Measurements from ENCODE around the gene RBMS3.
"Not testable (repeated sequence)": the region's sequence is repeated elsewhere in the genome, so short reads cannot be mapped to it uniquely, and the experiment has no call there.

RBMS3 gene

GRCh38 chr3:29463304-29463703 is 182.4 kb downstream of the RBMS3 start:
- TF ChIP-seq Cebpa-rat (IDR thresholded peaks at IDR 0.05), result no peak
- Histone ChIP-seq H3K4me3 (no peak overlapping the region), H3K27me3 (no peaks in the 10 kb centered on the region), H3K9me3 (no peaks in the 10 kb centered on the region), H3K27ac (no peak overlapping the region), H3K4me1 (no peaks in the 10 kb centered on the region), H3K4me2 (no peak overlapping the region), H3K9ac (no peak overlapping the region), H3K36me3 (no peaks in the 10 kb centered on the region), H4K20me1 (no peaks in the 10 kb centered on the region)

GRCh38 chr3:29465836-29466235 is 185.0 kb downstream of the RBMS3 start:
- no peak overlapping the region for H3K9ac ChIP-seq
- no peak overlapping the region for H3K4me2 ChIP-seq
- no peaks in the 10 kb centered on the region for H3K9me3 ChIP-seq
- H3K27ac ChIP-seq, result no peak overlapping the region
- no peaks in the 10 kb centered on the region for H3K36me3 ChIP-seq
- no peaks in the 10 kb centered on the region for H3K4me1 ChIP-seq
- H4K20me1 ChIP-seq, result no peaks in the 10 kb centered on the region
- no peak for TF ChIP-seq Cebpa-rat (IDR thresholded peaks at IDR 0.05)
- H3K4me3 ChIP-seq, result no peak overlapping the region
- no peaks in the 10 kb centered on the region for H3K27me3 ChIP-seq

DNA sequence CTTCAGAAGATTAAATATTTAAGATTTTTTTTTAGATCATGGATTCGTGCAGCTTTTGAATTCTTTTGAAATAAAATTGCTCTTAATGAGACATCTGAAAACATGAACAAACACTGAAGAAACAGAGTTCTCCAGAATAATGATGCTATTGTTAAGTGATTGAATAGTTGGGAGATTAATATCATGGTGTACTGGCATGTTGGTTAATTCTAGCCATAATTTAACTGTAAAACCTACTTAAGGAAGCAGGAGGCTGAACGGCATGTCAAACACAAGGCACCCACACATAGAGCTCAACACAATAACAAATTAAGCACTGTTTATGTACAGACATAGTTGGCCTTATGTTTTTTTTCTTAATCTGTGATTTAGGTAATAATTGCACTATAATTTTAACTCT is 185.6 kb downstream of the RBMS3 start:
- H3K36me3 ChIP-seq, result no peaks in the 10 kb centered on the region
- no peaks in the 10 kb centered on the region for H3K9me3 ChIP-seq
- no peak overlapping the region for H3K4me2 ChIP-seq
- H3K27ac ChIP-seq, result no peak overlapping the region
- H4K20me1 ChIP-seq, result no peaks in the 10 kb centered on the region
- H3K9ac ChIP-seq, result no peak overlapping the region
- no peaks in the 10 kb centered on the region for H3K4me1 ChIP-seq
- no peak for TF ChIP-seq Cebpa-rat (IDR thresholded peaks at IDR 0.05)
- H3K27me3 ChIP-seq, result no peaks in the 10 kb centered on the region
- H3K4me3 ChIP-seq, result no peak overlapping the region

- H3K27ac ChIP-seq, result no peak overlapping the region
Measured at GRCh38 chr3:29468187-29468586, 187.3 kb downstream of the RBMS3 start.

DNA sequence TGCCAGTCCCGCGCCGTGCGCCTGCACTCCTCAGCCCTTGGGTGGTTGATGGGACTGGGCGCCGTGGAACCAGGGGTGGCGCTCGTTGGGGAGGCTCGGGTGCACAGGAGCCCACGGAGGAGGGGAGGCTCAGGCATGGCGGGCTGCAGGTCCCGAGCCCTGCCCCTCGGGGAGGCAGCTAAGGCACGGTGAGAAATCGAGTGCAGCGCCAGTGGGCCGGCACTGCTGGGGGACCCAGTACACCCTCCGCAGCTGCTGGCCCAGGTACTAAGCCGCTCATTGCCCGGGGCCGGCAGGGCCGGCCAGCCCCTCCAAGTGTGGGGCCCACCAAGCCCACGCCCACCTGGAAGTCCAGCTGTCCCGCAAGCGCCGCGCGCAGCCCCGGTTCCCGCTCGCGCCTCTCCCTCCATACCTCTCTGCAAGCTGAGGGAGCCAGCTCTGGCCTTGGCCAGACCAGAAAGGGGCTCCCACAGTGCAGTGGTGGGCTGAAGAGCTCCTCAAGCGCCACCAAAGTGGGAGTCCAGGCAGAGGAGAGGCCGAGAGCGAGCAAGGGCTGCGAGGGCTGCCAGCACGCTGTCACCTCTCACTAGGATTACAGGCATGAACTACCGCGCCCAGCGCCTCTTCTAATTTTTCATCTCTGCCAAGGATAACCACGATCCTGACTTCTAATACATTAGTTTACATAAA is 192.8 kb downstream of the RBMS3 start:
- peaks cover 16% of the 10 kb centered on the region for H3K9me3 ChIP-seq
- H3K4me3 ChIP-seq, H3K4me1 ChIP-seq, H3K9ac ChIP-seq, H3K27me3 ChIP-seq, H3K4me2 ChIP-seq, H4K20me1 ChIP-seq, H3K27ac ChIP-seq, H3K36me3 ChIP-seq: not testable (repeated sequence)

More at GRCh38 chr3:29468187-29468586, 187.3 kb downstream of the RBMS3 start:
- H3K4me2 ChIP-seq, result no peak overlapping the region
- H4K20me1 ChIP-seq, result no peaks in the 10 kb centered on the region
- H3K9ac ChIP-seq, result no peak overlapping the region
- H3K27me3 ChIP-seq, result no peaks in the 10 kb centered on the region
- no peaks in the 10 kb centered on the region for H3K4me1 ChIP-seq
- no peak overlapping the region for H3K4me3 ChIP-seq
- H3K9me3 ChIP-seq, result peaks cover 9% of the 10 kb centered on the region
- H3K36me3 ChIP-seq, result no peaks in the 10 kb centered on the region
- no peak for TF ChIP-seq Cebpa-rat (IDR thresholded peaks at IDR 0.05)

DNA sequence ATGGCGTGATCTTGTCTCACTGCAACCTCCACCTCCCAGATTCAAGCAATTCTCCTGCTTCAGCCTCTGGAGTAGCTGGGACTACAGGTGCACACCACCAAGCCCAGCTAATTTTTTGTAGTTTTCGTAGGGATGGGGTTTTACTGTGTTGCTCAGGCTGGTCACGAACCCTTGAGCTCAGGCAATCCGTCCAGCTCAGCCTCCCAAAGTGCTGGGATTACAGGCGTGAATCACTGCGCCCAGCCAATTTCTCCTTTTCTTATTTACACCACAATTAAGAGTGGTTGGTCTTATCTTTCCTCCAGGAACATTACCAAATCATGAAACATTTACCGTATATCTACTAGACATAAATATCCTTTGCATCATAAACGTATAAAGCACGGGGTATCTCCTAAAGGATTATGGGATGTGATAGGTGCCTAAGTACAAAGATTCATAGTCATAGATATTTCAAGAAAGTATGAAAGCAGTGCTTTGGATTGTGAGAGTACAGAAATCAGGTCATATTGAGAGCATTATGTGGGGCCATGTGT is 194.5 kb downstream of the RBMS3 start:
- Histone ChIP-seq H3K27me3 (no peaks in the 10 kb centered on the region), H3K4me3 (no peak overlapping the region), H3K4me2 (no peak overlapping the region), H3K9me3 (peaks cover 16% of the 10 kb centered on the region), H3K4me1 (no peaks in the 10 kb centered on the region), H3K9ac (no peak overlapping the region), H4K20me1 (no peaks in the 10 kb centered on the region), H3K36me3 (no peaks in the 10 kb centered on the region), H3K27ac (no peak overlapping the region)
- no peak for TF ChIP-seq Cebpa-rat (IDR thresholded peaks at IDR 0.05)

GRCh38 chr3:29475854-29476253 is 195.0 kb downstream of the RBMS3 start:
- H3K27ac ChIP-seq, result no peak overlapping the region
- no peaks in the 10 kb centered on the region for H3K4me1 ChIP-seq
- H3K36me3 ChIP-seq, result no peaks in the 10 kb centered on the region
- no peak overlapping the region for H3K4me2 ChIP-seq
- no peak for TF ChIP-seq Cebpa-rat (IDR thresholded peaks at IDR 0.05)
- no peak overlapping the region for H3K4me3 ChIP-seq
- no peaks in the 10 kb centered on the region for H3K27me3 ChIP-seq
- H3K9me3 ChIP-seq, result peaks cover 16% of the 10 kb centered on the region
- no peak overlapping the region for H3K9ac ChIP-seq
- H4K20me1 ChIP-seq, result no peaks in the 10 kb centered on the region

DNA sequence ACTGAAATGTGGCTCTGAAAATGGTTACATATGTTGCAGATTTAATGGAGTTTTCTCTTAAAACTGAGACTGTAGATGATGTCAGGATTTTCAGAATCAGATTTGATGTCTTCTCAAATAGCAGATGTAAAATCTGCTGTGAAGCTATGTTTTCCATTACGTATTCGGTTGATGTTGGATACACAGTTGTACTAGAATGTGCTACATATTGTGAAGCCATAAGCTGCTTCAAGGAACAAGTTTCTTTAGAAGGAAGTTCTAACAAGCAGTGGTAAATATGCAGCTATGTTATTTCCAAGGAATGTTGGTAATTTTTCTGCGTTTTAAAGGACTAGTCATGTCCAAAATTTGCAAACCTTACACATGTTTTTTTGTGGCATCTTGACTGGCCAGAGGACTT is 197.7 kb downstream of the RBMS3 start:
- H3K4me2 ChIP-seq, result no peak overlapping the region
- no peaks in the 10 kb centered on the region for H3K27me3 ChIP-seq
- no peaks in the 10 kb centered on the region for H3K36me3 ChIP-seq
- no peak overlapping the region for H3K4me3 ChIP-seq
- no peak overlapping the region for H3K9ac ChIP-seq
- peaks cover 3% of the 10 kb centered on the region for H3K9me3 ChIP-seq
- H4K20me1 ChIP-seq, result no peaks in the 10 kb centered on the region
- H3K4me1 ChIP-seq, result no peaks in the 10 kb centered on the region
- H3K27ac ChIP-seq, result no peak overlapping the region
- TF ChIP-seq Cebpa-rat (IDR thresholded peaks at IDR 0.05), result no peak

GRCh38 chr3:29481249-29481648 is 200.4 kb downstream of the RBMS3 start:
- H3K36me3 ChIP-seq, result no peaks in the 10 kb centered on the region
- H3K4me3 ChIP-seq, result no peak overlapping the region
- no peaks in the 10 kb centered on the region for H3K9me3 ChIP-seq
- no peak overlapping the region for H3K4me2 ChIP-seq
- H3K9ac ChIP-seq, result no peak overlapping the region
- H3K4me1 ChIP-seq, result no peaks in the 10 kb centered on the region
- H3K27me3 ChIP-seq, result no peaks in the 10 kb centered on the region
- H3K27ac ChIP-seq, result no peak overlapping the region
- no peaks in the 10 kb centered on the region for H4K20me1 ChIP-seq
- TF ChIP-seq Cebpa-rat (IDR thresholded peaks at IDR 0.05), result no peak

DNA sequence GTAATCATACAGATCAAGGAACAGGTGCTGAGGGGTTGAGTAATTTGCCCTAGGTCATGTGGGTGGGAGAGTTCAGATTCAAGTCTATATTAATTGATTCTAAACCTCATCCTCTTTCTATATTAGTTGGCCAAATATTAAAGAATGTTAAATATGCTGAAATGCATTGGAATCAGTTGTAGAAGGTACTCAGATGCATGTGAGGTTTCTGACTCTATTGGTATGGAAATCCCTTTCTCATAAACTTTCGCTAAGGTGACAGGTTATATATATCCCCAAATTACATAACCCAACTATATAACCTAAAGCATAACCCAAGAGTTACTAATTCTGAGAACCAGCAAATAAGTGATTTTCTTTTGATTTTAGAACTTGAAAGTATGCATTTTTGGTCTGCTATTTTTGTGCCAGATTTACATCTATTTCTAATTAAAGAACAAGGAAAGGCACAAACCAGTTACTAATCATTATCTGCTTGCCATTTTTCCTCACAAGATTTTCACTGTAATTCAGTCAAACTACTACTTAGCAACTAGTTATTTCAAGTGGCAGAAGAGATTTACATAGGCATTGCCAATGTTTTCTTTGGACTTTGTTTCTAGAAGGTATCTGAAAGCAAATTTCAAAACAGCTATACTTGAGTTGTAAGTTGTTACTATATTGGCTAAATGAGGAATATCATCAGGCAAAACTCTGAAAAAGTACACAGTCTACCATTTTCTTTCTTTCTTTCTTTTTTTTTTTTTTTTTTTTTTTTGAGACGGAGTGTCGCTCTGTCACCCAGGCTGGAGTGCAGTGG is 201.3 kb downstream of the RBMS3 start:
- Histone ChIP-seq H3K27ac (no peak overlapping the region), H3K27me3 (no peaks in the 10 kb centered on the region), H3K4me3 (no peak overlapping the region), H3K9me3 (no peaks in the 10 kb centered on the region), H3K36me3 (no peaks in the 10 kb centered on the region), H4K20me1 (no peaks in the 10 kb centered on the region), H3K4me1 (no peaks in the 10 kb centered on the region), H3K9ac (no peak overlapping the region), H3K4me2 (no peak overlapping the region)
- TF ChIP-seq Cebpa-rat (IDR thresholded peaks at IDR 0.05), result no peak

Data from BLaER1 (cell line).